SK-N-SH (cell line): ENCODE data around the gene P2RX5.
A peak's percentile ranks its signal among the peaks of the same experiment; 100 is the strongest.

Experiments used
- RAD21 ChIP-seq: IDR thresholded peaks from 2 replicates; pipeline ENCODE4 v1.6.1; 2012; ENCODE audit warnings: mild to moderate bottlenecking, low read length
- RXRA ChIP-seq: IDR thresholded peaks from 2 replicates; pipeline ENCODE4 v1.4.0; 2012; ENCODE audit warnings: low read depth, mild to moderate bottlenecking, borderline replicate concordance
- SIN3A ChIP-seq: IDR thresholded peaks from 2 replicates; pipeline ENCODE4 v1.6.1; 2012; ENCODE audit warnings: low read depth, mild to moderate bottlenecking, low read length, moderate library complexity, borderline replicate concordance
- TCF12 ChIP-seq: IDR thresholded peaks from 2 replicates; pipeline ENCODE4 v1.4.0; 2012
- YY1 ChIP-seq: IDR thresholded peaks from 2 replicates; pipeline ENCODE4 v1.4.0; 2012; ENCODE audit warnings: low read depth, mild to moderate bottlenecking
- TF ChIP-seq, protein P1 (sequence below): IDR thresholded peaks from 2 replicates; pipeline ENCODE4; 2012
- TF ChIP-seq, protein P2 (sequence below): IDR thresholded peaks from 2 replicates; pipeline ENCODE4 v1.6.1; 2012; ENCODE audit warnings: mild to moderate bottlenecking, low read depth, low read length, moderate library complexity
- TF ChIP-seq, protein P3 (sequence below): fragments of 200-600 bp; sonication (generic); IDR thresholded peaks from 2 replicates; pipeline ENCODE4 v1.6.1; 2017; ENCODE audit warnings: antibody characterized with exemption, mild to moderate bottlenecking, moderate library complexity

DNA sequence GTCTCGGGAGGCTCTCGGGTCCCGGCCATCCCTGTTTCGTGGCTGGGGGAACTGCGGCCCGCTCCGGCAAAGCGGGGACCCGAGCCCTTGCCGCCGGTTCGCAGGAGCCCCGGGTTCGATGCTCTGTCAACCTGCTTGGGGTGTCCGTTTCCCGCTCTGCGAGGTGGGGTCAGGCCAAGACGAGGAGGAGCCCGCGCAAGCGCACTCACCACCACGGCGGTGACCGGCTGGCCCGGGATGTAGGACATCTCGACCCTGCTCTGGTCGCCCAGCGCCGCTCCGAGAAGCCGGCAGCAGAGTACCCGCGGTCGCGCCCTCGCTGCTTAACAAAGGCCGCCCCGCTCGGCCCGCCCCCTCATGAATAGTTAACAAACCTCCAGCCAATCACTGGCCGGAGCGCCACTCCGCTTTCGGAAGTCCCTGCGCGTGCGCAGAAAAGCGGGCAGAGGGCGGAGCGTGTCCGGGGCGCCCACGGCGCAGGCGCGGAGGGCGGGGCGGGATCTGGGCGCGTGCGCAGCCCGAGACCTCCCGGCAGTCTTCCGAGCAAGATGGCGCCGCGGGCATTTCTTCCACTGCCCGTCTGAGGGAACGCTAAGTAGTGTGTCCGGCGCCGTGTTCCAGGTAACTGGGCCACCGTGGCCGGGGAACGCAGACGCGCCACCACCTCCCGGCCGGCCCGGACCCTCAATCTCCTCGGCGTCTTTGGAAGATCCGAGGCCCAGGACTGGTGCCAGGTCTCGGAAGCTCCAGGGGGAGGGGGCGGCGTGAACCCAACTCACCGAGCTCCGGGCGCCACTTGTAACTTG lies 27.5 kb downstream of the P2RX5 start, which contains the start of the genes EMC6 and TAX1BP3:
- TF ChIP-seq, protein P1, sequence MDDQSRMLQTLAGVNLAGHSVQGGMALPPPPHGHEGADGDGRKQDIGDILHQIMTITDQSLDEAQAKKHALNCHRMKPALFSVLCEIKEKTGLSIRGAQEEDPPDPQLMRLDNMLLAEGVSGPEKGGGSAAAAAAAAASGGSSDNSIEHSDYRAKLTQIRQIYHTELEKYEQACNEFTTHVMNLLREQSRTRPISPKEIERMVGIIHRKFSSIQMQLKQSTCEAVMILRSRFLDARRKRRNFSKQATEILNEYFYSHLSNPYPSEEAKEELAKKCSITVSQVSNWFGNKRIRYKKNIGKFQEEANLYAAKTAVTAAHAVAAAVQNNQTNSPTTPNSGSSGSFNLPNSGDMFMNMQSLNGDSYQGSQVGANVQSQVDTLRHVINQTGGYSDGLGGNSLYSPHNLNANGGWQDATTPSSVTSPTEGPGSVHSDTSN: peak; percentile 28
- TF ChIP-seq, protein P2, sequence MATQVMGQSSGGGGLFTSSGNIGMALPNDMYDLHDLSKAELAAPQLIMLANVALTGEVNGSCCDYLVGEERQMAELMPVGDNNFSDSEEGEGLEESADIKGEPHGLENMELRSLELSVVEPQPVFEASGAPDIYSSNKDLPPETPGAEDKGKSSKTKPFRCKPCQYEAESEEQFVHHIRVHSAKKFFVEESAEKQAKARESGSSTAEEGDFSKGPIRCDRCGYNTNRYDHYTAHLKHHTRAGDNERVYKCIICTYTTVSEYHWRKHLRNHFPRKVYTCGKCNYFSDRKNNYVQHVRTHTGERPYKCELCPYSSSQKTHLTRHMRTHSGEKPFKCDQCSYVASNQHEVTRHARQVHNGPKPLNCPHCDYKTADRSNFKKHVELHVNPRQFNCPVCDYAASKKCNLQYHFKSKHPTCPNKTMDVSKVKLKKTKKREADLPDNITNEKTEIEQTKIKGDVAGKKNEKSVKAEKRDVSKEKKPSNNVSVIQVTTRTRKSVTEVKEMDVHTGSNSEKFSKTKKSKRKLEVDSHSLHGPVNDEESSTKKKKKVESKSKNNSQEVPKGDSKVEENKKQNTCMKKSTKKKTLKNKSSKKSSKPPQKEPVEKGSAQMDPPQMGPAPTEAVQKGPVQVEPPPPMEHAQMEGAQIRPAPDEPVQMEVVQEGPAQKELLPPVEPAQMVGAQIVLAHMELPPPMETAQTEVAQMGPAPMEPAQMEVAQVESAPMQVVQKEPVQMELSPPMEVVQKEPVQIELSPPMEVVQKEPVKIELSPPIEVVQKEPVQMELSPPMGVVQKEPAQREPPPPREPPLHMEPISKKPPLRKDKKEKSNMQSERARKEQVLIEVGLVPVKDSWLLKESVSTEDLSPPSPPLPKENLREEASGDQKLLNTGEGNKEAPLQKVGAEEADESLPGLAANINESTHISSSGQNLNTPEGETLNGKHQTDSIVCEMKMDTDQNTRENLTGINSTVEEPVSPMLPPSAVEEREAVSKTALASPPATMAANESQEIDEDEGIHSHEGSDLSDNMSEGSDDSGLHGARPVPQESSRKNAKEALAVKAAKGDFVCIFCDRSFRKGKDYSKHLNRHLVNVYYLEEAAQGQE: peak; percentile 30; the same call in 1 of the 2 replicates
- TF ChIP-seq SIN3A (peak; percentile 5; the same call in 1 of the 2 replicates), YY1 (peak; percentile 98), TCF12 (no peak), RXRA (no peak; the same call in 1 of the 2 replicates), RAD21 (no peak)
- TF ChIP-seq, protein P3, sequence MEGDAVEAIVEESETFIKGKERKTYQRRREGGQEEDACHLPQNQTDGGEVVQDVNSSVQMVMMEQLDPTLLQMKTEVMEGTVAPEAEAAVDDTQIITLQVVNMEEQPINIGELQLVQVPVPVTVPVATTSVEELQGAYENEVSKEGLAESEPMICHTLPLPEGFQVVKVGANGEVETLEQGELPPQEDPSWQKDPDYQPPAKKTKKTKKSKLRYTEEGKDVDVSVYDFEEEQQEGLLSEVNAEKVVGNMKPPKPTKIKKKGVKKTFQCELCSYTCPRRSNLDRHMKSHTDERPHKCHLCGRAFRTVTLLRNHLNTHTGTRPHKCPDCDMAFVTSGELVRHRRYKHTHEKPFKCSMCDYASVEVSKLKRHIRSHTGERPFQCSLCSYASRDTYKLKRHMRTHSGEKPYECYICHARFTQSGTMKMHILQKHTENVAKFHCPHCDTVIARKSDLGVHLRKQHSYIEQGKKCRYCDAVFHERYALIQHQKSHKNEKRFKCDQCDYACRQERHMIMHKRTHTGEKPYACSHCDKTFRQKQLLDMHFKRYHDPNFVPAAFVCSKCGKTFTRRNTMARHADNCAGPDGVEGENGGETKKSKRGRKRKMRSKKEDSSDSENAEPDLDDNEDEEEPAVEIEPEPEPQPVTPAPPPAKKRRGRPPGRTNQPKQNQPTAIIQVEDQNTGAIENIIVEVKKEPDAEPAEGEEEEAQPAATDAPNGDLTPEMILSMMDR: no peak
